ENCODE measurements around the gene SSBP4.

DNA sequence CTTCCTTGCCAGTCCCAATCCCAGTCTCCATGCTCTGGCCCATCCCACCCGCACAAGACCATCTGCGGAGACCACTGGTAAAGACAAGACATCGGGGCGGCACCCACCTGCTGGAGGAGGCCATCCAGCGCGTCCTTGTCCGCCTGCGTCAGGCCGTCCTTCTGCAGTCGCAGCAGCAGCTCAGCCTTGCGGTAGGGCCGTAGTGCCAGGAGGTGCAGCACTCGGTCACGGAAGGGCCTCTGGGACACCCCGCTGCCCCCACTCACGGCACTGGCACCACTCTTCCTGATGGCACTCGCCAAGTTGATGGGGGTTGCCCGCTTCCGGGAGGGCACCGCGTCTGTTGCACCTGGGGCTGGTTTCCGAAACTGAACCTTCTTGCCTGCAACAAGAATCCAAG lies 42.3 kb downstream of the SSBP4 start:
- TF ChIP-seq, protein P1, sequence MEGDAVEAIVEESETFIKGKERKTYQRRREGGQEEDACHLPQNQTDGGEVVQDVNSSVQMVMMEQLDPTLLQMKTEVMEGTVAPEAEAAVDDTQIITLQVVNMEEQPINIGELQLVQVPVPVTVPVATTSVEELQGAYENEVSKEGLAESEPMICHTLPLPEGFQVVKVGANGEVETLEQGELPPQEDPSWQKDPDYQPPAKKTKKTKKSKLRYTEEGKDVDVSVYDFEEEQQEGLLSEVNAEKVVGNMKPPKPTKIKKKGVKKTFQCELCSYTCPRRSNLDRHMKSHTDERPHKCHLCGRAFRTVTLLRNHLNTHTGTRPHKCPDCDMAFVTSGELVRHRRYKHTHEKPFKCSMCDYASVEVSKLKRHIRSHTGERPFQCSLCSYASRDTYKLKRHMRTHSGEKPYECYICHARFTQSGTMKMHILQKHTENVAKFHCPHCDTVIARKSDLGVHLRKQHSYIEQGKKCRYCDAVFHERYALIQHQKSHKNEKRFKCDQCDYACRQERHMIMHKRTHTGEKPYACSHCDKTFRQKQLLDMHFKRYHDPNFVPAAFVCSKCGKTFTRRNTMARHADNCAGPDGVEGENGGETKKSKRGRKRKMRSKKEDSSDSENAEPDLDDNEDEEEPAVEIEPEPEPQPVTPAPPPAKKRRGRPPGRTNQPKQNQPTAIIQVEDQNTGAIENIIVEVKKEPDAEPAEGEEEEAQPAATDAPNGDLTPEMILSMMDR (IDR thresholded peaks at IDR 0.05), result no peak
- TF ChIP-seq, protein P2, sequence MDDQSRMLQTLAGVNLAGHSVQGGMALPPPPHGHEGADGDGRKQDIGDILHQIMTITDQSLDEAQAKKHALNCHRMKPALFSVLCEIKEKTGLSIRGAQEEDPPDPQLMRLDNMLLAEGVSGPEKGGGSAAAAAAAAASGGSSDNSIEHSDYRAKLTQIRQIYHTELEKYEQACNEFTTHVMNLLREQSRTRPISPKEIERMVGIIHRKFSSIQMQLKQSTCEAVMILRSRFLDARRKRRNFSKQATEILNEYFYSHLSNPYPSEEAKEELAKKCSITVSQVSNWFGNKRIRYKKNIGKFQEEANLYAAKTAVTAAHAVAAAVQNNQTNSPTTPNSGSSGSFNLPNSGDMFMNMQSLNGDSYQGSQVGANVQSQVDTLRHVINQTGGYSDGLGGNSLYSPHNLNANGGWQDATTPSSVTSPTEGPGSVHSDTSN (IDR thresholded peaks at IDR 0.05), result no peak
